ENCODE results near the gene TMEM163.

Gene TMEM163

GRCh38 chr2:134410006-134410405, 308.8 kb downstream of the TMEM163 start:
- DNase-seq (ENCODE audit: low spot score) = no peak

DNA sequence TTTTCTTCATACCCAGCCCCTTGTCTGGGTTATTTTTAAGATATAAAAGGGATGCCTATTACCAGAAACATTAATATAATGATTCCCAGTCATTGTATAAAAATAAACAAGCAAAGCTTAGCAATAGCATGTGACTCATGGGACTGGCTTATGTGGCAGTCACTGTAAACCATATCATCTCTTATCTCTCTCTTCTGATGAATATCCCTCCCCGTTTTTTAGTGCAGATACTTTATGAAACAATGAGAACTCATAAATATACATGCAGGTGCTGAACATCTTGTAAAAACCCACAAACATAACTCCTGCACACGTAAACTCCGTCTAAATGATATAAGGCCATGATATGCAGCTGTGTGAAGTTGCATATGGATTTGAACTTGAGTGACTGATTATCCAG, 310.0 kb downstream of the TMEM163 start:
- no peak for DNase-seq (ENCODE audit: low spot score)

DNA sequence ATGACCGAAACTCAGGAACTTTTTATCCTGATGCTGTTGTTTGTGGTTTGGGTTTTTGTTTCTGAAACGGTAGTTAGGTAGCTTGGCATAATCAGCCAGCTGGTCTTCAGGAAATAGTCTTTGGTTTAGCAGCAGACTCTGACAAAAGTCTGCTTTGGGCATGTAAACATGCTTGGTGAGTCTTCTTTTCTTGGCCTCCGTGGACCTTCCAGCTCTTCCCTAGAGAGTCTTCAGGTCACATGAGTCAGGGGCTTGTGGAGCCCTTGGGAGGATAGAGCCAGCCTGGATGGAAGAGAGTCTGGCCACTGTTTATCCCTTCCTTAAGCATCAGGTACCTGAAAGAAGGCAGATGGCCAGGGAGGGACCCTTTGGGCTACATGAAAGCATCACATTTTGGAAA, 310.4 kb downstream of the TMEM163 start:
- DNase-seq (ENCODE audit: low spot score) = no peak

GRCh38 chr2:134407154-134407890, 311.5 kb downstream of the TMEM163 start:
- no peak for DNase-seq (ENCODE audit: low spot score)

DNA sequence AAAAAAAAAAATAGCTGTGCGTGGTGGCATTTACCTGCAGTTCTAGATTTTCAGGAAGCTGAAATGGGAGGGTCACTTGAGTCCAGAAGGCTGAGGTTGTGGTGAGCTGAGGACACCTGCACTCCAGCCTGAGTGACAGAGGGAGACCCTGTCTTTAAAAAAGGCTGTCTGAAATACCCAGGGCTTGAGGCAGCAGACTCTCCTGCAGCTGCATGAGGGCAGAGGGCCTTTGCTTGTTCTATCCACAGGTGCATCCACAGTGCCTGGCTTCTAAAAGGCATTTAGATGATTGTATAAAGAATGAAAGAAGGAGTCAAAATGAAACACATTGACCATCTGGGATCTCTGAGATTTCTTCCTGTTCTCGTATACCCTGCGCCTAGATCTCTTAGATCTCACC, 312.1 kb downstream of the TMEM163 start:
- no peak for DNase-seq (ENCODE audit: low spot score)

- no peak for DNase-seq (ENCODE audit: low spot score)
Measured at GRCh38 chr2:134406311-134406710, 312.5 kb downstream of the TMEM163 start.

Data from iPS-NIHi11 (cell line).